ENCODE results near the gene MT1HL1.

Gene MT1HL1

GRCh38 chr1:237004116-237004515 is at the start of gene MT1HL1:
TSS of gene MT1HL1 (minus strand) at chr1:237004441. CDS start at chr1:237004372, 69 bp downstream.
- no peak for TF ChIP-seq CTCF (IDR thresholded peaks at IDR 0.05; ENCODE audit: low read depth, low read length)
- no peak within 1 kb of the TSS for H3K4me3 ChIP-seq (ENCODE audit: low read depth, low read length)

GRCh38 chr1:237050915-237051314 is 46.7 kb upstream of the MT1HL1 start:
- H3K4me3 ChIP-seq (ENCODE audit: low read depth, low read length), result no peak overlapping the region
- no peak for TF ChIP-seq CTCF (IDR thresholded peaks at IDR 0.05; ENCODE audit: low read depth, low read length)

- TF ChIP-seq CTCF (IDR thresholded peaks at IDR 0.05; ENCODE audit: low read depth, low read length), result no peak
- H3K4me3 ChIP-seq (ENCODE audit: low read depth, low read length), result no peak overlapping the region
These were observed 45.9 kb upstream of the MT1HL1 start for GRCh38 chr1:237050185-237050584.

- no peak overlapping the region for H3K4me3 ChIP-seq (ENCODE audit: low read depth, low read length)
- TF ChIP-seq CTCF (IDR thresholded peaks at IDR 0.05; ENCODE audit: low read depth, low read length), result no peak
These were observed 44.6 kb upstream of the MT1HL1 start for GRCh38 chr1:237048803-237049202.

GRCh38 chr1:237045278-237046016 is 41.2 kb upstream of the MT1HL1 start:
- H3K4me3 ChIP-seq (ENCODE audit: low read depth, low read length), result no peak overlapping the region
- no peak for TF ChIP-seq CTCF (IDR thresholded peaks at IDR 0.05; ENCODE audit: low read depth, low read length)

GRCh38 chr1:237043846-237044636 is 39.8 kb upstream of the MT1HL1 start:
- no peak for TF ChIP-seq CTCF (IDR thresholded peaks at IDR 0.05; ENCODE audit: low read depth, low read length)
- H3K4me3 ChIP-seq (ENCODE audit: low read depth, low read length), result no peak overlapping the region
